ENCODE results near the gene GLI1. TPM values are rescaled to one million over a fixed set of nuclear protein-coding genes. Genes with fewer than 3 reads are reported as not detected.
A peak's percentile ranks its signal among the peaks of the same experiment; 100 is the strongest.

Gene GLI1
- total RNA-seq, 6 experiments from 2014 or later: 0.16 to 0.74 (median 0.55) TPM

GRCh38 chr12:57446292-57446960 lies 13.2 kb upstream of the GLI1 start:
- 66% methylated on average over 6 of the region's 6 CpGs for WGBS (ENCODE audit: insufficient coverage, low coverage, low lambda C conversion rate, missing lambda C conversion rate)
- intact Hi-C loops (cut with DNase I): no loop called here
- no peaks in the 10 kb centered on the region for H3K9me3 ChIP-seq
- H3K36me3 ChIP-seq: no peaks in the 10 kb centered on the region
- no peak for TF ChIP-seq CTCF (IDR thresholded peaks at IDR 0.05)
- TF ChIP-seq POLR2A (IDR thresholded peaks at IDR 0.05): no peak
- ATAC-seq (no peak), DNase-seq (no peak)
- no peaks in the 10 kb centered on the region for H3K27me3 ChIP-seq
- H3K4me3 ChIP-seq: no peak overlapping the region
- H3K4me1 ChIP-seq: peaks cover 0 to 23% (median 11%) of the 10 kb centered on the region in 4 donors
- no peak overlapping the region for H3K27ac ChIP-seq

DNA sequence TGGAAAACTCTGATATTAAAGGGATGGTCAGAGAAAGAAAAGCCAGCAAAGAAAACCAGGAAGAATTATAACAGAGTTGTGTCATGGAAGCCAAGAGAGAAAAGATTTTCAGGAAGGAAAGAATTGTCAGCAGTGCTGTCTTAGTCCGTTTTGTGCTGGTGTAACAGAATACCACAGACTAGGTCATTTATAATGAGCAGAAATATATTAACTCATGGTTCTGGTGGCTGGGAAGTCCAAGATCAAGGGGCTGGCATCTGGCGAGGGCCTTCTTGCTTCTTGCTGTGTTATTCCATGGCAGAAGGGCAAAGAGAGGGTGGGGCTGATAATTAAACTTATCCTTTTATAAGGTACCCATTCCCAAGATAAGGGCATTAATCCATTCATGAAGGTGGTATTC lies 10.9 kb upstream of the GLI1 start:
- intact Hi-C loops (cut with DNase I): no loop called here
- TF ChIP-seq CTCF (IDR thresholded peaks at IDR 0.05) (no peak), POLR2A (IDR thresholded peaks at IDR 0.05) (no peak)
- H3K9me3 ChIP-seq: no peaks in the 10 kb centered on the region
- H3K4me1 ChIP-seq: peaks cover 0 to 45% (median 20%) of the 10 kb centered on the region in 4 donors
- DNase-seq (no peak), ATAC-seq (no peak)
- no peak overlapping the region for H3K27ac ChIP-seq
- H3K4me3 ChIP-seq: no peak overlapping the region
- 85% methylated on average over 2 of the region's 2 CpGs for WGBS (ENCODE audit: insufficient coverage, low coverage, low lambda C conversion rate, missing lambda C conversion rate)
- no peaks in the 10 kb centered on the region for H3K27me3 ChIP-seq
- H3K36me3 ChIP-seq: no peaks in the 10 kb centered on the region

GRCh38 chr12:57449375-57449774 lies 10.2 kb upstream of the GLI1 start:
- ATAC-seq (no peak), DNase-seq (no peak)
- Histone ChIP-seq H3K36me3 (no peaks in the 10 kb centered on the region), H3K27ac (no peak overlapping the region), H3K9me3 (no peaks in the 10 kb centered on the region), H3K4me1 (peaks cover 0 to 52% (median 23%) of the 10 kb centered on the region in 4 donors), H3K27me3 (no peaks in the 10 kb centered on the region), H3K4me3 (no peak overlapping the region)
- intact Hi-C loops (cut with DNase I): no loop called here
- WGBS (ENCODE audit: insufficient coverage, low coverage, low lambda C conversion rate, missing lambda C conversion rate): no CpG with 5 or more reads among the region's 7 CpGs
- TF ChIP-seq POLR2A (IDR thresholded peaks at IDR 0.05) (no peak), CTCF (IDR thresholded peaks at IDR 0.05) (no peak)

- no peak for ATAC-seq
- H3K27ac ChIP-seq: peak overlapping the region; percentile 51 to 78 (median 66)
Measured at GRCh38 chr12:57450057-57450456, 9.5 kb upstream of the GLI1 start.

More at GRCh38 chr12:57450057-57450456, 9.5 kb upstream of the GLI1 start:
- Histone ChIP-seq H3K4me3 (no peak overlapping the region), H3K9me3 (no peaks in the 10 kb centered on the region), H3K36me3 (no peaks in the 10 kb centered on the region), H3K4me1 (peaks cover 0 to 56% (median 23%) of the 10 kb centered on the region in 4 donors), H3K27me3 (no peaks in the 10 kb centered on the region)
- intact Hi-C loops (cut with DNase I): no loop called here
- DNase-seq: no peak
- 20% methylated on average over 1 of the region's 3 CpGs for WGBS (ENCODE audit: insufficient coverage, low coverage, low lambda C conversion rate, missing lambda C conversion rate)
- TF ChIP-seq POLR2A (IDR thresholded peaks at IDR 0.05) (no peak), CTCF (IDR thresholded peaks at IDR 0.05) (no peak)

All from right lobe of liver (tissue), 6 donors.